Measurements from ENCODE around the gene CADM1. TPM values are rescaled to one million over a fixed set of nuclear protein-coding genes. Genes with fewer than 3 reads are reported as not detected.

The CADM1 gene
- total and polyA plus RNA-seq, 2 donors (not counting 1 experiment from before 2014, with no cell fraction given), result 15.4 to 86.0 TPM

DNA sequence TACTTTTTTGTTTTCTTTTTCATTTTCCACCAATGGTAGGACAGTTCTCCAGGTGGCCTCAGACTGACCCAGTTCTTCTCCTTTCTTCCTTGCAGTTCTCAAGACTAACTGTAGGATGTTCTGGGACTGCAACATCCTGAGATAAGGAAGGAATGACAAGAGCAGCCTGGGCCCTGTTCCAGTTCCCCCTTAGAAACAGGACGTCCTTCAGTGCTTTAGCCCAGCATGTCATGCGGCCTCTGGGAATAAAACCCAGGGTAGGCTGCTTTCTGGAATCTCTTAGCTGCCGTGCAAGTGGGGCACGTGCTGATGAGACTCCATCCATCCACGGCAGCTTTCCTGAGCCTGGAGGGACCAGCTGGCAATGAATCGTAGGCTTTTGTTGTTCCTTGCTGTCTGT is 24.0 kb upstream of the CADM1 start:
- H2AFZ ChIP-seq (ENCODE audit: low read length), result no peak overlapping the region
- no peaks in the 10 kb centered on the region for H3K79me2 ChIP-seq (ENCODE audit: control insufficient read depth, insufficient read depth, low read length)
- peaks cover 2% of the 10 kb centered on the region for H3K27me3 ChIP-seq (ENCODE audit: control insufficient read depth, insufficient read depth, low read length)
- no peaks in the 10 kb centered on the region for H4K20me1 ChIP-seq (ENCODE audit: control insufficient read depth, extremely low read depth, insufficient read depth, low read length)
- H3K4me1 ChIP-seq (ENCODE audit: control insufficient read depth, extremely low read depth, insufficient read depth, low read length), result no peaks in the 10 kb centered on the region
- H3K4me3 ChIP-seq (replicated peaks in 1 of 4; ENCODE audit: control extremely low read depth in 1 of 4, insufficient read depth in 1 of 4, low read depth in 3 of 4, low read length in 4 of 4), result no peak overlapping the region
- DNase-seq (ENCODE audit: low read depth in 2 of 2), result no peak
- no peak overlapping the region for H3K9ac ChIP-seq (ENCODE audit: insufficient read depth, low read length)
- H3K36me3 ChIP-seq (ENCODE audit: control insufficient read depth, insufficient read depth, low read length), result no peaks in the 10 kb centered on the region
- H3K9me3 ChIP-seq (ENCODE audit: control insufficient read depth, insufficient read depth, low read depth, low read length), result no peaks in the 10 kb centered on the region
- H3K27ac ChIP-seq (ENCODE audit: insufficient read depth, low read length), result no peak overlapping the region
- H3K4me2 ChIP-seq (ENCODE audit: extremely low read depth, insufficient read depth, low read length), result no peak overlapping the region
- TF ChIP-seq, protein P1, sequence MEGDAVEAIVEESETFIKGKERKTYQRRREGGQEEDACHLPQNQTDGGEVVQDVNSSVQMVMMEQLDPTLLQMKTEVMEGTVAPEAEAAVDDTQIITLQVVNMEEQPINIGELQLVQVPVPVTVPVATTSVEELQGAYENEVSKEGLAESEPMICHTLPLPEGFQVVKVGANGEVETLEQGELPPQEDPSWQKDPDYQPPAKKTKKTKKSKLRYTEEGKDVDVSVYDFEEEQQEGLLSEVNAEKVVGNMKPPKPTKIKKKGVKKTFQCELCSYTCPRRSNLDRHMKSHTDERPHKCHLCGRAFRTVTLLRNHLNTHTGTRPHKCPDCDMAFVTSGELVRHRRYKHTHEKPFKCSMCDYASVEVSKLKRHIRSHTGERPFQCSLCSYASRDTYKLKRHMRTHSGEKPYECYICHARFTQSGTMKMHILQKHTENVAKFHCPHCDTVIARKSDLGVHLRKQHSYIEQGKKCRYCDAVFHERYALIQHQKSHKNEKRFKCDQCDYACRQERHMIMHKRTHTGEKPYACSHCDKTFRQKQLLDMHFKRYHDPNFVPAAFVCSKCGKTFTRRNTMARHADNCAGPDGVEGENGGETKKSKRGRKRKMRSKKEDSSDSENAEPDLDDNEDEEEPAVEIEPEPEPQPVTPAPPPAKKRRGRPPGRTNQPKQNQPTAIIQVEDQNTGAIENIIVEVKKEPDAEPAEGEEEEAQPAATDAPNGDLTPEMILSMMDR (conservative IDR thresholded peaks at IDR 0.05 in 1 of 2, IDR thresholded peaks at IDR 0.05 in 1 of 2; ENCODE audit: low read depth in 1 of 2, low read length in 2 of 2), result no peak
- TF ChIP-seq EZH2 (IDR thresholded peaks at IDR 0.05; ENCODE audit: low read length, missing control alignments), result no peak

DNA sequence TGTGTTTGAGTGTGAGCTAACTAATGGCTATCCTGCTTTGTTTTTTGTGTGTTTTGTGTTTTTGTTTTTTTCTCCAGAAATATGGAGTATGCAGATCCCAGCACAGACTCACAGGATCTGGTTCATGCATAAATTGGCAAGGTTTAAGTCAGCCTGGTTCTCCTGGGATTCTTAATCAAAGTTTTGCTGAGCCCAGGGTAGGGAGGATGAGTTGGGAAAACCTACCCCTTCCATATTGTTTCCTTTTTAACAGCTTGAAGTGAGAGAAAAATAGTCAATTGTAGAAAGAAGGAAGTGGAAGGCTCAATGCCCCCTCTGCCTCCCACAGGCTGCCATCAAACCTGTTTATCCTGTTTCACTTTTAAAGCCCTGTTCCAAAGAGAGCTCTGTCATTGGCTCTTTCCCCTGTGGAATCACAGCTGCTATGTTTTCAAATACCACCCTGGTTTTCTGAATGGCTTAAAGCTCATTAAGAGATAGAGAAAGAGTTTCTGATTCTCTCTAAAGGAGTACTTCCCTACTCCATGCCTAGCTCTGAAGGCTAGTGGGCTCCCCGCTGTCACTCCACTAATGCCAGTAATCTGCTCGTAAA is 23.4 kb upstream of the CADM1 start:
- DNase-seq (ENCODE audit: low read depth in 2 of 2), result no peak
- H3K27me3 ChIP-seq (ENCODE audit: control insufficient read depth, insufficient read depth, low read length), result peaks cover 2% of the 10 kb centered on the region
- no peak for TF ChIP-seq EZH2 (IDR thresholded peaks at IDR 0.05; ENCODE audit: low read length, missing control alignments)
- TF ChIP-seq, protein P1 (conservative IDR thresholded peaks at IDR 0.05 in 1 of 2, IDR thresholded peaks at IDR 0.05 in 1 of 2; ENCODE audit: low read depth in 1 of 2, low read length in 2 of 2), result no peak
- H3K4me2 ChIP-seq (ENCODE audit: extremely low read depth, insufficient read depth, low read length), result no peak overlapping the region
- H3K4me1 ChIP-seq (ENCODE audit: control insufficient read depth, extremely low read depth, insufficient read depth, low read length), result no peaks in the 10 kb centered on the region
- H3K27ac ChIP-seq (ENCODE audit: insufficient read depth, low read length), result no peak overlapping the region
- no peaks in the 10 kb centered on the region for H4K20me1 ChIP-seq (ENCODE audit: control insufficient read depth, extremely low read depth, insufficient read depth, low read length)
- no peaks in the 10 kb centered on the region for H3K9me3 ChIP-seq (ENCODE audit: control insufficient read depth, insufficient read depth, low read depth, low read length)
- no peaks in the 10 kb centered on the region for H3K36me3 ChIP-seq (ENCODE audit: control insufficient read depth, insufficient read depth, low read length)
- no peak overlapping the region for H3K9ac ChIP-seq (ENCODE audit: insufficient read depth, low read length)
- H2AFZ ChIP-seq (ENCODE audit: low read length), result no peak overlapping the region
- H3K79me2 ChIP-seq (ENCODE audit: control insufficient read depth, insufficient read depth, low read length), result no peaks in the 10 kb centered on the region
- no peak overlapping the region for H3K4me3 ChIP-seq (replicated peaks in 1 of 4; ENCODE audit: control extremely low read depth in 1 of 4, insufficient read depth in 1 of 4, low read depth in 3 of 4, low read length in 4 of 4)

DNA sequence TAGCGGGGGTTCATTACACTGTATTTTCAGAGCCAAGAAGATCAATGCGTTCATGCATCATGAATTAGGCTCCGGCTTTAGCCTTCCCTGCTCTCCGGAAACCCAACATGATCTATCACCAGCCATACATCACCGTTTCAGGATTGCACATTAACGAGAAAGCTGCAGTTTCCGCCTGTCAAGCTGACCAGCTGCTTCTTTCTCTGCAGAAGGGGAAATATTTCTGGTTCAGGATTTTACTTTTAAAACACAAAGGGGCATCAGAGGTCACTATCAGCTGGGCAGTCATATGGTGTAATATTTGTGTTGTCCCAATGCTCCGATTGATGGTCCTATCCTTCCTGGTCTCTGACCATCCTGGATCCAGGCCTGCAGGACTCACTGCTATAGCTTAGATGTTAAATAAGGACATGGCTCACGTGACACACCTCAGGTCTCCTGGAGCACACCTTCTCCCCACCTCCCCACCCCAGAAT is 21.4 kb upstream of the CADM1 start:
- TF ChIP-seq EZH2 (IDR thresholded peaks at IDR 0.05; ENCODE audit: low read length, missing control alignments), result no peak
- TF ChIP-seq, protein P1 (conservative IDR thresholded peaks at IDR 0.05 in 1 of 2, IDR thresholded peaks at IDR 0.05 in 1 of 2; ENCODE audit: low read depth in 1 of 2, low read length in 2 of 2), result no peak
- Histone ChIP-seq H3K36me3 (ENCODE audit: control insufficient read depth, insufficient read depth, low read length) (no peaks in the 10 kb centered on the region), H3K9me3 (ENCODE audit: control insufficient read depth, insufficient read depth, low read depth, low read length) (no peaks in the 10 kb centered on the region), H3K27ac (ENCODE audit: insufficient read depth, low read length) (no peak overlapping the region), H3K79me2 (ENCODE audit: control insufficient read depth, insufficient read depth, low read length) (no peaks in the 10 kb centered on the region), H3K4me1 (ENCODE audit: control insufficient read depth, extremely low read depth, insufficient read depth, low read length) (no peaks in the 10 kb centered on the region), H4K20me1 (ENCODE audit: control insufficient read depth, extremely low read depth, insufficient read depth, low read length) (no peaks in the 10 kb centered on the region), H3K9ac (ENCODE audit: insufficient read depth, low read length) (no peak overlapping the region), H3K4me3 (replicated peaks in 1 of 4; ENCODE audit: control extremely low read depth in 1 of 4, insufficient read depth in 1 of 4, low read depth in 3 of 4, low read length in 4 of 4) (no peak overlapping the region), H3K4me2 (ENCODE audit: extremely low read depth, insufficient read depth, low read length) (no peak overlapping the region), H2AFZ (ENCODE audit: low read length) (no peak overlapping the region), H3K27me3 (ENCODE audit: control insufficient read depth, insufficient read depth, low read length) (peaks cover 2% of the 10 kb centered on the region)
- no peak for DNase-seq (ENCODE audit: low read depth in 2 of 2)
